ENCODE data around the gene SETD3. TPM values are rescaled to one million over a fixed set of nuclear protein-coding genes. Genes with fewer than 3 reads are reported as not detected.

Gene SETD3
- total and polyA plus RNA-seq, 2 of the 8 experiments (the other 6 are each of a cell fraction or from before 2014, with no cell fraction given), result 24.0 to 64.0 TPM

GRCh38 chr14:99349721-99350495 is 130.8 kb downstream of the SETD3 start (continued):
- TF ChIP-seq CHD7 (IDR thresholded peaks at IDR 0.05; ENCODE audit: insufficient replicate concordance, low read length) (no peak), EZH2 (IDR thresholded peaks at IDR 0.05; ENCODE audit: low read depth, low read length, severe bottlenecking) (no peak), JUND (IDR thresholded peaks at IDR 0.05; ENCODE audit: low read length) (no peak), ATF2 (IDR thresholded peaks at IDR 0.05; ENCODE audit: low read length) (no peak), TAF1 (IDR thresholded peaks at IDR 0.05; ENCODE audit: low read depth, low read length) (no peak), TCF12 (IDR thresholded peaks at IDR 0.05; ENCODE audit: low read depth, low read length) (no peak), SP4 (IDR thresholded peaks at IDR 0.05; ENCODE audit: low read length) (no peak), SIRT6 (IDR thresholded peaks at IDR 0.05; ENCODE audit: low read length) (no peak), PHF8 (conservative IDR thresholded peaks at IDR 0.05; ENCODE audit: low read depth, low read length) (no peak)

All from H1 (cell line).